HG03060 (cell line): ENCODE results near the gene HOXA11.

ENCODE experiments used
- ATAC-seq: cut with Tn5 transposase; IDR thresholded peaks from one replicate; pipeline ENCODE4 v1.9.1; 2021; ENCODE audit warnings: low read depth, moderate number of reproducible peaks; ENCODE audit not compliant: unreplicated experiment

Gene HOXA11

DNA sequence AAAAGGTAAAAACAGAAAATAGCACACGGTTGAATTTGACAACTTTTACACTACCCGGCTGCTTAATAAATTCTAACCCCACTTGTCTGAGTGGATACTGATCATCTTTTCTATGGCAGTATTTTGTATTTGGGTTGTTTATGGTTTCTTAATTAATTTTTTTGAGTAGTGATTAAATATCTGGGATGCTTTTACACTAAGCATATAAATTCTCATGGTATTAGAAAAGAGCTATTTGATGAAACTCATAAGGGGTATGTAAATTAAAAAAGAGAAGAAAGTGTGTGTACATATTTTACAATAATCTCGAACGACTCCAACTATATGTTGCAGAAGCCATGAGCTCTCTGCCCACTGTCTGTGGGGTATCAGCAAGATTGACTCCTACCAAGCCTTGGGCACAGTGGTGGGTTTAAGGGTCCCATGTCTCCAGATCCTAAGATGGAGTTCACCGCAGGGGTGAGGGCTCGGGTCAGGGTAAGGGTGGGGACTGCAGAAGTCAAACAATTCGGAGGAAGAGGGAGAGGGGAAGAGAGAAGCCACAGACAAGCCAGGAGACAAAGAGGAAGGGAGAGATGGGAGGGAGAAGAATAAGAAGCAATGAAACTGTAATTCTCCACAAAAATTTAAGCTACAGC, 22.4 kb upstream of the HOXA11 start:
- no peak for ATAC-seq

DNA sequence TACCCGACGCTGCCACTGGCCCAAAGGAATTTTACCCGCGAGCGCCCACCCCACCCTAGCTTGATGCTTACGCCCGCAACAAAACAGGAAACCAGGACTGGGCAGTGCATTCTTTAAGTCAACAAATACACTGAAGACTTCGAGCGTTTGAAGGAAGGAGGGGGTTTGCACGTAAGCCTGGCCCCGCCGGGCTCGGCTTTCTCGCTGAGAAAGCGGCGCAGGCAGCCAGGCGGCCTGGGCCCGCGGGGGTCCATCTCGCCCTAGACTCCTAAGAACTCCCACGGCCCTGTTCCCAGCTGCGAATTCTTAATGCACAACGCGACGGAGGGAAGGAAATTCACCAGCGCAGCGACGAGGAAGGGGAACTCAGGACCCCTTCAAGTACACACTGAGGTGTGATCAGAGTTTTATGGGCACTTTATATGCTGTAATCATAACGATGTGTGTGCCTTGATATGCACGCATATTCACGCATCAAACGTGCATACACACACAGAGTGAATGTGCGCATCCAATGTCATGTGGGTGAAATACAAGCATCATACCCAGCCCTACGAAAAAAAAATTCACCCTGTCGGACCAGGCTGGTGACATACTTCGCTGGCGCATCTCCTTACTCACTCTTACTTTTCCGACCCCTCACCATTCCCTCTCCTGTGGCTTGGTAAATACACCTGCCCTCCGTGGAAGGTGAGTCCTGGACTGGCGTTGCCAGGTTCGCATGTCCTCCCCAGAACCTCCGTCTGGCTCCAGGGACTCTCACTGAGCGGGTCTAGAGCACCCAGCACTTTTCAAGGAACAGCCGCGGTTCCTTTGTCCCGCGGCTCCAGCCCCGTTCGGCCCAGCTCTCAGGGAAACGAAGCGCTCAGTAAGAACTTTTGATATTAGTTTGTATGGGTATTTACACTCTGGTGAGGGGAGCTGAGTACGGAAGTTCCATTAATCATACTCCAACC, 20.6 kb upstream of the HOXA11 start:
- ATAC-seq, result no peak

DNA sequence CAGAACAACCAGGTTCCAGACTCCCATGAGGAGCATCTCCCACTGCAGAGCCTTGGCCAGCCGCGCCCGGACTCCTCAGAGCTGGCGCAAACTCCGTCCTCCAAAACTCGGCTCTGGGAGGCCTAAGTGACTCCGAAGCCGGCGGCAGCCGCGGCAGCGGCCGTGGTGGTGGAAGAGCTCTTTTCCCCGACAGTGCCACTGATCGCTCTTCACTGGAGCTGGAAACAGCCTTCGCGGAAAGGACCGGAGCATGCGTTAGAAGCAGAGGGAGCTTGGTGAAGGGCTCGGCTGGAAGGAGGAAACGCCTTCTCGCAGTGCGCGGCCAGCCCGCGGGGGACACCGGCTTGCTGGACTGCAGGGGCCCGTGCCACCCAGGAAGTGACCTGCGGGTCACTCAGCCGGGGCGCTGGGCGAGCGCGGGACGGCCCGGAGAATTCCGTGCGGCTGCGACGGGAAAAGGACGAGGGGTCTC, 19.9 kb upstream of the HOXA11 start:
- no peak for ATAC-seq

DNA sequence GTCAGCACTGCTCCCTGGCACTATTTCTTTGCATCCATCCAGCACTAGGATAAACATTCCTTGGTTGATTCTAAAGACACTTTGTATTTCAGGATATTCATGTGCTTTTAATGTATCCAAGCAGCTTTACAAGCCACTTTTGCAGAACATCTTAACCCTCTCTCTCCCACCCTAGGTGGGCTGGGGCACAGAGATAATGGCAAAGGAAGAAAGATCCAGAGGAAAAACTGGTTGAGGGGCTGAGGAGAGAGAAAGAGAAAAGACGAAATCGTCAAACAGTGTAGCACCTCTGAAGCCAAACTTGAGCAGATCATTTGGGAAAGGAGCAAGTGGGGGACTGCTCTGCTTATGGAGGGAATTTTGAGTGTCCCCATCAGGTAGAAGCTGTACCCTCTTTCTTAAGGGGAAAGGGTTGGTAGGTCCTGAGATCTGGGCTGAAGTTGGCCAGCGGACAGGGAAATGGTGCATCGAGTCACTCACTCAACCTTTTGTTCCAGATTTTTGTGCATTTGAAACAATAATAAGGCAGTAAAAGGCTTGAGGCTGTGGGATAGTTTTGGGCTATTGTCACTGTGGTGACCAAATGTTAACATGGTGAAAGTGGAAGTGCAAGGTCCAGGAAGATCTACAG, 19.0 kb upstream of the HOXA11 start:
- ATAC-seq, result no peak

DNA sequence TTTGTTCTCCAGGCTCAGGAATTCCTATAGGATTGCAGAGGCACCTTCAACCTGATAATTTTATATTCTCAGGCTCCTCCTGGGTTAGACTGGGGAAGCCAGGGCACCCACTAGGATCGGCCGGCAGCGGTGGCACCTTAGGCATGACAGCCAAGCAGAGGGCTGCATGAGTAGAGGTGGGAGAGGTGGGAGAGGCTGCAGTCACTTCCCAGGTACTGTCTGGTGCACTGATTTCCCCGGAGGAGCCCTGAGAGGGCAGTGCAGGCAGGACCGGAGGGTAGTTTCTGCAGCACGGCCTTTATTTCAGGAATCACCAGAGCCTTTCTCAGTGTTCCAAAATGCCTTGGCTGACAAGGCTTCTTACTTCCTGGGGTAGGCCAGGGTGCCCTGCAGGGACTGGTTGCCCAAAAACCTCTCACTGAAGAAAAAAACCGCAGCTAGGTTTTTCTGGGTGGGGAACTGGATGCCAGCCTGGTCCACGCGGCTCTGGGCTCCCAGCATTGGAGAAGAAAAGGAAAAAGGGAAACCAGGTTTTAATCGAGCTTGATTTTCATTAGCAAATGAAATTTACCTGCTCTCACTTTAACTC, 18.4 kb upstream of the HOXA11 start:
- no peak for ATAC-seq

DNA sequence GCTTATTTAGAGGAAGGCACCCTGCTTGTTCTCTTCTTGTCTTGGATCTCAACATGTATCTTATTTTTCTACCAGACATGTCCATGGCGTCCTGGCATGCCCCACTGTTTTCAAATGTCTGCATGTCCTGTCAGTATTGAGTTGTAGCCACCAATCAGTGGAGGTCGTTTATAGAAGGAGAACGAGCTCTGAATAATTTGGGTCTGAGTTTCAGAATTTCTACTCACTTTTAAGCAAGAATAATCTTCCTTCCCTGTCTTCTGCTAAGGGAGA, 17.8 kb upstream of the HOXA11 start:
- ATAC-seq, result no peak

DNA sequence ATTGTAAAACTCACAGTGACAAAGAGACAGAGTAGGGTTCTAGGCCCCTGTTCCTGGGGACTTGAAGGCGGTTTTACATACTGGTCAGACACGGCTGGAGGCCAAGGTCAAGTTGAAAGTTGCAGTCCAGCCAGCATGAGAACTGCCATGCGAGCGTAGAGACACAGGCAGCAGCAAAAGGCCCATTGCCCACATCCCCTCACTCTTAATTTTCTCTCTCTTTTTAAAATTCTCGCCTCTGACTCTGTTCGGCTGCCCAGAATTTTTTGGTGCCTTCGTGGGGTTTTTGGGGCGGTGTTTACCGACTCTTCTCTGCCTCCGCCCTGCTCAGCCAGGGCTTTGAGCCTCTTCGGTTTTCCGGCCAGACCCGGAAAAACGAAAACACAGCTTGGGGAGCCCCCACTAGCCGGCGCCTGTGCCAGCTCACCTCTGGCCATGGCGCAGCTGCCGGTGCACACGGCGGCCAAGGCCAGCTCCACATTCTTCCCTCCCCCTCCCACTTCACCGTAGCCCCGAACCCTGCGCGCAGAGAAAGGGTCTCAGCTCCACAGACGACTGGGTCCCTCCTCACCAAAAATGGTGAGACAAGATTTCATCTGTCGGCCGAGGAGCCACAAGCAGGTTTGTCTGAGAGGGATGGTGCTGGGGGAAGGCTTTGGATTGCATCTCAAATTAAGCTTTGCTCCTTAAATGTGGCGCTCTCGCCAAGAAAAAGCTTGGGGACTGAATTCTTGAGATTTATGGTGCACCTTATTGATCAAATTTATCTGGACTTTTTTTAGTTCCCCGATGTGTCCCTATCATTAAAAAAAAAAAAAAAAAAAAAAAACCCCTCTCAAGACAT, 17.2 kb upstream of the HOXA11 start:
- ATAC-seq, result no peak

DNA sequence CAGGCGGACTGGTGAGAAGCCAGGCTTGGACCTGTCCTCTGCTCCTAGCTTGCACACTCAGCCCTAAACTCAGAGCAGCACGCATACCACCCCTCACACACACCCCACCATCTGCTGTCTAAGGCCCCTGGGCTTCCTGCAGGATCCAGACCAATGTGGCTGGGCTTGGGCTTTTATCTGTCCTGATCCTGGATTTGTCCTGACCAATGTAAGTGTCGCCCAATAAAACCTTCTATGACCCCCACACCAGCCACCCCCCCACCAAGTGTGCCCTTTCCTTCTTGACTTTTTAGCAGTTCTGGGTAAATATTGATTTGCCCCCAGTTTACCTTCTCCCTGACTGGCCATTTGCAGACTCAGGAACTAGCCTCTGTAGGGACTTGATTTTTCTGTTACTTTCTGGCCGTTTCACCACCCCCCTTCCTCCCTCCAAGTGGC, 16.6 kb upstream of the HOXA11 start:
- no peak for ATAC-seq

DNA sequence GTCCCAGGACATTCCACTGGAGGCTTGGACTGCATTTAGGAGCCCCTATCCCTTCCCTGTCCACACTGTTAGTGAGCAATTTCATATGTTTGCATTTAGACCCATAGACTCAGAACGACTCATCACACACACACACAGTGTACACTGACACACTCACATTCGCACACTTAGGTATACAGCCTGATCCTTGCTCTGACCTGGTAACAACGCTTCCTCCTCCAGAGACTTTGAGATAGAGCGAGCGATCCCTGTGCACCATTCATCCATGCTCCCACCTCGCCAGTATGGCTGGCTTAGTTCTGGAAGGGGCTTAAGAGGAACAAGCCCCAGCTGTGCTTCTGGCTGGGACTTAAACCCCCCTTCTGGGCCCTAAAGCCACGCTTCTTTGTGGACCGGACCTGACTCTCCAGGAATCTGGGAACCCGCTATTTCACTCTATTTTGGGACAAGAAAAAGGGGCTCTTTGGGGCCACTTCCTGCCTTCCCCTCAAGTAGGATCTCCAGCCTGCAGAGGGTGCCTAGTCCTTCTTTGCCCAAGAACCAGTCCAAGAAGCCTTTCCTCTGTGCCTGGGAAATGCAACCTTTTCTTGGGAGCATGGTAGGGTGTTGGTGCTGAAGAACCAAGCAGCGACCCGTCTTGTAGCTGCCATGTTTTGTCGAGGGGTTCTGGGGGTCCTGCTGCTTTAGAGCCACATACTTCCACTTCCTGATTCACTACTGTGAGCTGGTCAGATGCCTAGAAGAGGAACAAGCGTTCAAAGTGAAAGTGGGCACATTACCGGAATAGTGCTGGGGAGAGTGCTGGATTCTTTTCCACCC, 15.9 kb upstream of the HOXA11 start:
- ATAC-seq, result no peak

DNA sequence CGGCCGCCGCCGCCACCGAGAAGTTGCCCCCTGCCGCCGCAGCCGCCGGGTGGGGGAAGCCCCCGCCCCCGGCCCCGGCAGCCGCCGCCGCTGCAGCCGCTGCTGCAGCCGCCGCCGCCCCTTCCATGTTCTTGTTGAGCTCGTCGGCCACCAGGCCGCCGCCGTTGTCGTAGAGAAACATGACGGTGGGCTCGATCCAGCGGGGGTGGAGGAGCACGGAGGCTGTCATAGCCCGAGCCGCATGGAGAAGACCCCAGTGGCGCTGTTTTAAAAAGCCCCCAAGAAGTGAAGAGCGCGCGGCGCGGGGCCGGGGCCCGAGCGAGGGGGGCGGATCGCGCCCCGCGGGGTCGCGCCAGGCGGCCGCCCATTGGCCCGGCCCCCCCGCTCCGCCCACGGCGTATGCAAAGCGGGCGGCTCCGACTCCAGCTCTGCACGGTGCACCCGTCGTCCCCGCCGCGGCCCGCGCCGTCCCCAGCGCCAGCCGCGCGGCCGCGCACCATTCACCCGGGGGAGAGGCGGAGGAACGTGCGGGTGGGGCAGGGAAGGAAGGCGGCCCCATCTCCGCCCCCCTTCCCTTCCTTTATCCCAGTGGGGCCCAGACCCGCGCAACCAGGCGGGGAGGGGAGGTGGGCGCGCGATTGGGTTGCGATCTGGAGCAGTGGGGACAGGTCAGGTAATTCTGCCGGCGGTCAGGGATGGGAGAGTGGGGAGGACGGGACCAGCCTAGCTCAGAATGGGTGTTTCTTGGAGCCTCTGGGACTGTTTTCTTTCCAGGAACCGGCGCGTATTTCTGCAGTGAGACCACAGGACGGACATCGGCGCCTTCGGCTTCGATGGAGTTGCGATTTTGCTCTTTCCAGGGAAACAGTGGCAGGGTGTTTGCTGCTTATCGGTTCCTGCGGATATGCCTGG, 15.1 kb upstream of the HOXA11 start, which contains the start of gene HOXA13:
Gene HOXA13 (minus strand): TSS at position 243 of the 912 bp plus-strand sequence. CDS start 14 bp downstream, at position 229.
- no peak for ATAC-seq

DNA sequence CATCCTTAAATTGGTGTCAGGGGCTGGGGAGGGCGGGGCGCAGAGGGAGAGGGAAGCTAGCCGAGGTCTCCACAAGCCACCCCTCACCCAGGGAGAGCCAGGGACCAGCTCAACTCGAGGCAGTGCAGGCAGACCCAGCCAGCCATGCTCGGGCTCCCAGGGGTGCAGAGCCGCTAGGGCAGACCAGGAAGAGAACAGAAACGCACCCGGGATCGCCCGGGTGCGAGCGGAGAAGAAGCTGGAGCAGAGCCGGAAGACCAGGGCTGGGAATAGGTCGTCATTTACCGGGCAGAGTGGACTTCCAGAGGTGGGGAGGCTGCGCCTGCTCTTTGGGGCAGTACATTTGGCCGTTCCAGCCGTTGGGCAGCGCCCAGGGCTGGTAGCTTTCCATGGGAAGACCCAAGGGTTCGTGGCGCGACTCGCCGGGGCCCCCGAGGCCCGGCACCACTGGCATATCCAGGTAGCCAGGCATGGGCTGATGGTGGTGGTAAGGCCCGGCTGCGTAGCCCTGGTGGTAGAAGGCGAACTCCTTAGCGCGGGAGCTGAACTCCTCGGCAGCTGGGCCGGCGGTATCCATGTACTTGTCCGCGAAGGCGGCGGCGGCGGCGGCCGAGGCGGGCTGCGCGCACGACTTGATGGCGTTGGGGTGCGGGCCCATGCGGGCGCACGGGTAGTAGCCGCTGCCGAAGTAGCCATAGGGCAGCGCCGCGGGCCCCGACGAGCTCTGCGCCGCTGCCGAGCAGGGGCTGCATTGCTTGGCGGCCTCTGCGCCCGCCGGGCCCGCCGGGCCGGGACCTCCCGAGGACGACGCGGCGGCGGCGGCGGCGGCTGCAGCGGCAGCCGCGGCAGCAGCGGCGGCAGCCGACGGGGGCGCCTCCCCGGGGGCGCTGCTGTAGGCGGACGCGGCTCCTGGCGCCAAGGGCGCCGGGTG, 14.1 kb upstream of the HOXA11 start:
- ATAC-seq, result no peak

DNA sequence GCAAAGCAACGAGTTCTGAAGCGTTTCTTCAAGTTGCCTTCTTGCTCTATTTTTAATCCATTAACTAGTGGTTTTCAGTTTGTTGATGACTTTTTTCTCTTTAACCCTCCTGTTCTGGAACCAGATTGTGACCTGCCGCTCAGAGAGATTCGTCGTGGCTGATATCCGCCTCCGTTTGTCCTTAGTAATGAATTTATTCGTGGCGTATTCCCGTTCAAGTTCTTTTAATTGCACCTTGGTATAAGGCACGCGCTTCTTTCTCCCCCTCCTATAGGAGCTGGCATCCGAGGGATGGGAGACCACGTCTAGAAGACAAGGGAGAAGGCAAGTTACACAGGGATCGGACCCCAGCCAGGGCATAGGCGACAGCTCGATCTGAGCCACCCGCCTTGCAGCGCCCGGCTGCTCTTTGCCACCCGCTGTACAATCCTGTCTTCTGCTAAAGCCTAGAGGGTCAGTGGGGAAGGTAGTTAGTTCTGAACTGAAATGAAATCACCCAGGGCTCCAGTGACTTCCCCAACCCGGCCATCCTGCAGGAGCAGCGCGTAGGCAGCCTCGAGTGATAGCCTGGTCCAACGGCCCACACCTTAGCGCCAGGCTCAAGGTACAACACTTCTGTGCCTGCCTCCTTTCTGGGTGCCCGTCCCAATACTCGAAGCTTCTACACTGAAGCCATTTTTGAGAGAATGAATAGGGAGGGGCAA, 13.3 kb upstream of the HOXA11 start:
- no peak for ATAC-seq

DNA sequence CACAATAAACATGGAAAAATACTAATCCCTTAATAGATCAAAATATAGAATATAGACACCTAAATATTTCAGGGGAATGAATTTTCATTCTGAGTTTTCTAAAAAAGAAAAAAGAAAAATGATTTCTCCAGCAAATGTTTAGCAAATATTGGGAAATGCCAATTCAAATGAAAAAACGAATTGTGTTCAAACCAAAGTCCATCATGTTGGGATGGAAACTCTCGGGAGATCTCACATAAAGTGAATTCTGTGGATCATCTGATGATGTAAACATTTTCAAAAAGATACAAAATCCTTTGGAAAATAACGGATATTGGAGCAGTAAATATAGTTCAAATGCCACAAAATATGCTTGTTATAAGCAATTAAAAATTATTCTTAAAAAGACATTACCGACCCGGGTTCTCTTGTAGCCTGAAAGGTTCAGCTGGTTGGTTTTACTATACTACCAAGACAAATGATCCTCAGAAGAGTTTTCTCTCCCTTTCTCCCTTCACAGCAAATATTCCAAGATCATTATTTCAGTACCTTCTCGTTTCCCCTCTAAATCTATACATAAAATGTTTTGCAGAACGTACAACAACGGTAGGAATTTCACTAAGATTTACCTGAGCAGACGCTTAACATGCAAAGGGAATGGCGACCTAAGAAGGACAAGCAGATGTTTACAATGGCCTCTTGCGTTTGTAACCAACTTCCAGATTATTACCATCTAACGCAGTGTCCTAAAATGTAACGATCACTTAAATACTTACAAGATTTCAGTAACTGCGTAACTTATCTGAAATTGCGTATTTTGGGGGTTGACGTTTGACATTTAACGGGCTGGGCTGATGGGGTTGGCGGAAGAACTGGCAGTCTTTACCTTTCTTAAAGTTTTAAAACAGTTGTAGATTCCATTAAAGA, 12.4 kb upstream of the HOXA11 start:
- ATAC-seq, result no peak

DNA sequence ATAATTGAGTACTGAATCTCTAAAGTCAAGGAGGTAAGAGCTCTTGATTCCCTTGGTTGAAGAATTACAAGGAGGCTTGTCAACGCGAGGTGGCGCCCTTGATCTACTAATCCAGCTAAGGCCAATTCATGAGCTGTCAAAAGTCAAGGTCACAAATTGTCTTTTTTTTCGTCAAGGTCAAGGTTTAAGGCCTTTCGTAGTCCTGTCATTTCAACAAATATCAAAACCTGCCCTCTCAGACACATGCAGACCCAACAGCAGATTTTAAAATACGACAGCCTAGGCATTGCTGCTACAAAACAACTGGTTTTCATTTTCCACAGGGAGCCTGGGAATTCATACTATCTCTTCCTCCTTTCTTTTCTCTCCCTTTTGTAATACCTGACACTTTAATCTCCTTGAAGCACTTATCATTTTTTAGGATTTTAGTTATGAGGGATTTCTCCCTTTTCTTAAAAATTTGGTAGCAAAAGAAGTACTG, 11.3 kb upstream of the HOXA11 start:
- no peak for ATAC-seq

DNA sequence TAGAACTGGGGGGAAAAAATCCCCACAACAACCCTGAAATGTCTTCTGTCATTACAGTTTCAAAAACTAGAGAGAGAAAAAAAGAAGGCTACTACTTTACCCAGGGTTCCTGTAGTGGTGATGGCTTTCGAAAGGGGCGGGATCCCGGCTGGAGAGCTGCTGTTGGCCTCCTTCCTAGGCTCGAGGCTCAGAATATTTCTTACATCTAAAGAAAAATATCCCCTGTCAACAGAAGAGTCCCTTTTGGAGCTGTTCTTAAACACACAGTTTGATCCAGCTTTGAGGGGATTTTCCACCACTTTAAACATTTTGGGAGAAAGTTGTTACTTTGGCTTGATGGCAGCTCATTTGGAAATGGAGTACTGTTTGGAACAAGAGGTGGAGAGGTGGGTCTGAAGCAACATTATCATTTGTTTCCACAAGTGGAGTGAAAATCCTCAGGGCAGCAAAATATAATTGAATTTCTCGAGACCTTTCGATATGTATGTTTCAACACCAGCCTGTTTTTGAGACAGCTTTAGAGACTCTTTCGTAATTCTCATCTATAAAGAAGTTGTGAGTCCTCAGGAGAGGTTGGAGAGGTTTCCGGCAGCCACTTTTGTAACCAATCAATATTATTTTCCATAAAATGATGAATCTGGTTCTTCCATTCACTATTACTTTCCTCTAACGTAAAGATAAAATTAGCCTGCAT, 9.8 kb upstream of the HOXA11 start:
- no peak for ATAC-seq
